Fibroblast of mammary gland (primary cell): Measurements from ENCODE around the gene TMEM72.

Experiments used
- DNase-seq: peaks from one replicate; pipeline ENCODE4 v3.0.0-alpha.2; 2010; ENCODE audit warnings: low read depth
- H3K4me3 ChIP-seq: 2 replicates; pipeline ENCODE4 v1.5.1; 2011; ENCODE audit warnings: low read depth, mild to moderate bottlenecking, low read length, moderate library complexity; ENCODE audit not compliant: control insufficient read depth
- CTCF ChIP-seq: conservative IDR thresholded peaks from 2 replicates; pipeline ENCODE4 v1.5.1; 2011; ENCODE audit warnings: low read depth, low read length, inconsistent platforms; ENCODE audit not compliant: control insufficient read depth, insufficient read depth

The TMEM72 gene

DNA sequence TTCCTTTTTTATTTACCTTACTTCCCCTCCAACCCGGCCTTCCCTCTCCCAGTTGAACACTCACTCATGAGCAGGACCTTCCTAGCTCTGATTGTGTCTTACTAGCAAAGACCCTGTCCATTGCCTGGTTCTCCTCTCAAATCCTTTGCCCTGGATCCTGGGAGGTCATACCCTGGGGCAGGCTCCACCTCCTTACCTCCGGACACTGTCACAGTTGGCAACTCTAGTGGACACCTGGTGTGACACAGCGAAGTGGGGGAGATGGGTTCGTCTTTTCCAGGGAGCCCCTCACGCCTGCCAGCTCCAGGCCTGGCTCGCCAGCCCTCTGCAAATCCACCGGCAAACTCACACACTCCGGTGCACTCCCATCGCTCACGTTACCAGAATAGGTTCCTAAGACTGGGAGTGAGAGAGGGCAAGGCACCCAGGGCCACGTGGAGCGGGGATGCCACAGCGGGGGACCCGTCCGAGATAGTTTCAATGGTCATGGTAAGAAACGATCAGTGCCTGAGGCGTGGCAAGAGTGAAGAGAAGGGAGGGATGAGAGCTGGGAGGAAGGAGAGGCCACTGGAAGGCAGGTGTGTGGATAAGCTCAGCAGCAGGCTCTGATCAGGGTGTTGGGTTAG, 30.9 kb upstream of the TMEM72 start:
- no peak for TF ChIP-seq CTCF
- no peak overlapping the region for H3K4me3 ChIP-seq
- DNase-seq: no peak

- TF ChIP-seq CTCF: no peak
- DNase-seq: no peak
- H3K4me3 ChIP-seq: no peak overlapping the region
Measured at GRCh38 chr10:44881649-44882048, 29.5 kb upstream of the TMEM72 start.

DNA sequence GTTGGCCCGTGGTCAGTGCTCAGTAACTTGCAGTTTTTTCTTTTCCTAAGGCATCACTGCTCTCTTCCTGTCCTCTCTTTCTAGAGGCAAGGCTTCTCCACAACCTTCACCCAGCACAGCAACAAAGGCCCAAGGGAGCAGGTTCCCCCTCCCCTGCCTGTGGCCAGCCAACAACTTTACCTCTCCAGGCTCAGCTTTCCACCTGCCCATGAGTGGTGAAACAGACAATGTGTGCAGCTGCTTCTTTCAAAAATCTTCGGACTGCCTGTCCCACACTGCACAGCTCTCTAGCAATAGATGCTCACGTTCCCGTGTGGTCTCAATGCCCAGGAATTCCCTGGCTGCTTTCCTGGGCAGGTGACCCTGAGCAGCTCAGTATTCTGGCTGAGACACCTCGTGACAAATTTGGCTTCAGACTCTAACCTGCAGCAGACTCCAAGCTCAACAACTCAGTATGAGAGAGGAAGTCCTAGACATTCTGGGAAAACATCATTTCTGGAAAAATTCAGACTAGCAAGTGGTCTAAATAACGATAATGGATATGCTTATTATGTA, 28.9 kb upstream of the TMEM72 start:
- no peak for TF ChIP-seq CTCF
- DNase-seq: no peak
- H3K4me3 ChIP-seq: no peak overlapping the region

GRCh38 chr10:44883593-44884331, 27.4 kb upstream of the TMEM72 start:
- H3K4me3 ChIP-seq: no peak overlapping the region
- DNase-seq: no peak
- no peak for TF ChIP-seq CTCF

DNA sequence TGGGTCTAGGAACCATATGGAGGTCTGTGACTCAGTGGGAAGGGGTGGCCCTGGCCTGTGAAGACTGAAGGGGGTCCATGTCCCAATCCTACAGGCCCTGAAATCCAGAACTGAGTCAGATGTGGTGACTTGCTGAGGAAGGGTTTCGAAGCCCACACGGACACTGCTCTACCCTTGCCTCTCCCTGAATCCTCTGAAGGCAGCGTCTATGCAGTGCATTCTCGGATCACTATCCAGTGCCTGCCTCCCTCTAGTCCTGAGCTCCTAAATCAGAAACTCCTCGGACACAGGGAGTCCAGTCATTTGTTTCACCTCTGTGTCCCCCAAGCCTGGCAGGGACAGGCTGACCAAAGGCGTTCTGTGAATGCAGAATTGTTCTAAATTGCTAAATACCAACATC, 25.4 kb upstream of the TMEM72 start:
- DNase-seq: no peak
- H3K4me3 ChIP-seq: no peak overlapping the region
- TF ChIP-seq CTCF: no peak

DNA sequence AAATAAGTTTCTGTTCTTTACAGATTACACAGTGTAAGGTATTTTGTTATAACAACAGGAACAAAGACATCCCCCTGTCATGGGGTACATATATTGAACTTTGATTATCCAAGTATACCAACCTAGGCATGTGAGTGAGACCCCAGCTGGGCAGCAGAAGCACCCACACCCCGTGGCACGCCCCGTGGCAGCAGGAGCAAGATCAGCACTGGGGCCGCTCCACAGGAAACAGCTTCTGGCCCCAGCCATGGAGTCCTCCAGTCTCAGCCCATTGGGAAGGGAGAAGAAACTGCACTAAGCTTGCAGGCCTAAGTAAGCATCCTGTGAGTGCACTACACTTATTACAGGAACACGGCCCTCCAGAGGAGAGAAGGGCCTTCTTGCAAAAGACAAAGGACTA, 24.2 kb upstream of the TMEM72 start:
- no peak for DNase-seq
- TF ChIP-seq CTCF: no peak

GRCh38 chr10:44888886-44889285, 22.3 kb upstream of the TMEM72 start:
- TF ChIP-seq CTCF: no peak
- H3K4me3 ChIP-seq: no peak overlapping the region
- no peak for DNase-seq

More for the DNA sequence above, 24.2 kb upstream of the TMEM72 start:
- H3K4me3 ChIP-seq: no peak overlapping the region
